ENCODE data around the gene APOL3.
"Not testable (repeated sequence)": the region's sequence is repeated elsewhere in the genome, so short reads cannot be mapped to it uniquely, and the experiment has no call there.

Gene APOL3

DNA sequence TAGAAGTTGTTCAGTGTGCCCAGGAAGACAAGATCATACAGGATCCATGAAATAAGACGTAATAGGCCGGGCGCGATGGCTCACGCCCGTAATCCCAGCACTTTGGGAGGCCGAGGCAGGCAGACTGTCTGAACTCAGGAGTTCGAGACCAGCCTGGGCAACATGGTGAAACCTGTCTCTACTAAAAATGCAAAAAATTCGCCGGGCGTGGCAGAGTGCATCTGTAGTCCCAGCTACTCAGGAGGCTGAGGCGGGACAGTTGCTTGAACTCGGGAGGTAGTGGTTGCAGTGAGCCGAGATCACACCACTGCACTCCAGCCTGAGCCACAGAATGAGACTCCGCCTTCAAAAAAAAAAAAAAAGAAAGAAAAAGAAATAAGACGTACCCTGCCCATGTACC is 56.7 kb downstream of the APOL3 start:
- ATAC-seq (ENCODE audit: low read depth): no peak
- DNase-seq (ENCODE audit: low spot score in 2 of 2): no peak

DNA sequence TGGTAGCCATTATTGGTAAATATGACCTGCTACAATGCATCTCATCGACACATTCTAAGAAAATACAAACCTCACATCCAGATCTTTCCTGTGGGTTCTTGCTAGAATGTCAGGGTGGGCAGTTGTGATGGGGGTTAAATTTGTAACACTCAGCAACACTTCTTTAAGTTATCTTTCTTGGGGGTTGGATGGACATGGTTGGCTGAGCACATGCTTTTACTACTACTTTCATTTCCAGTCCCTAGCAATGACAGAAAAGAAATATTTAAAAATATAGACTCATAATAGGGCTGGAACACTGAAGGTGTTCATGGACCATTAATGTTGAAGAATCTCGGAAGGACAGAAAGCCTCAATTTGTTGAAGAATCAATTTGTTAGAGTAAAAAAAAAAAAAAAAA is 57.6 kb downstream of the APOL3 start:
- ATAC-seq (ENCODE audit: low read depth) (peak; percentile 52), DNase-seq (ENCODE audit: low spot score in 2 of 2) (no peak)
- Mint-ChIP-seq H3K27ac (no peak overlapping the region), H3K4me3 (peak overlapping the region; percentile 37), H3K4me1 (peaks cover 6% of the 10 kb centered on the region), H3K9me3 (no peaks in the 10 kb centered on the region), H3K27me3 (peaks cover 7% of the 10 kb centered on the region), H3K36me3 (no peaks in the 10 kb centered on the region)

More for the DNA sequence above, 56.7 kb downstream of the APOL3 start:
- H3K4me1 Mint-ChIP-seq: peaks cover 6% of the 10 kb centered on the region
- H3K9me3 Mint-ChIP-seq: no peaks in the 10 kb centered on the region
- peaks cover 7% of the 10 kb centered on the region for H3K27me3 Mint-ChIP-seq
- H3K4me3 Mint-ChIP-seq: no peak overlapping the region
- no peaks in the 10 kb centered on the region for H3K36me3 Mint-ChIP-seq
- H3K27ac Mint-ChIP-seq: no peak overlapping the region

DNA sequence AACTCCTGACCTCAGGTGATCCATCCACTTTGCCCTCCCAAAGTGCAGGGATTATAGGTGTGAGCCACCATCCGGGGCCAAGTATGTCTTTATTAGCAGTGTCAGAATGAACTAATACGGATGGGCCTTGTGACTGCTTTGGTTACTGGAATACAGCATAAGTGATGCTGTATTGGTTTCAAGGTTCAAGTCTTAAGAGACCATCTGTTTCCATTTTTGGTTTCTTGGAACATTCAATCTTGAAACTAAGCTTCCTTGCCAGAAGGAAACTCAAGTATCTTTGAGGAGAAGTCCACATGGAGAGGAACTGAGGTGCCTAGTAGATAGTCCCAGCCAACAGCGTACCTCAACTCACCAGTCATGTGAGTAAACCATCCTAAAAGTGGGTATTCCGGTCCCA is 58.8 kb downstream of the APOL3 start:
- Mint-ChIP-seq H3K27me3 (peaks cover 6% of the 10 kb centered on the region), H3K36me3 (no peaks in the 10 kb centered on the region), H3K4me1 (peaks cover 9% of the 10 kb centered on the region), H3K4me3 (no peak overlapping the region), H3K27ac (no peak overlapping the region), H3K9me3 (no peaks in the 10 kb centered on the region)
- ATAC-seq (ENCODE audit: low read depth): no peak
- DNase-seq (ENCODE audit: low spot score in 2 of 2): no peak

DNA sequence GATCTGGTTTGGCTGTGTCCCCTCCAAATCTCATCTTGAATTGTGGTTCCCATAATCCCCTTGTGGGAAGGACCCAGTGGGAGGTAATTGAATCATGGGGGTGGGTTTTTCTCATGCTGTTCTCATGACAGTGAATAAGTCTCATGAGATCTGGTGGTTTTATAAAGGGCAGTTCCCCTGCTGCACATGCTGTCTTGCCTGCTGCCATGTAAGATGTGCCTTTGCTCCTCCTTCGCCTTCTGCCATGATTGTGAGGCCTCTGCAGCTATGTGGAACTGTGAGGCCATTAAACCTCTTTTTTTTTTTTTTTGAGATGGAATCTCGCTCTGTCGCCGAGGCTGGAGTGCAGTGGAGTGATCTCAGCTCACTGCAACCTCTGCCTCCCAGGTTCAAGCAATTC is 59.6 kb downstream of the APOL3 start:
- not testable (repeated sequence) for H3K27ac Mint-ChIP-seq; H3K27me3 Mint-ChIP-seq; H3K4me1 Mint-ChIP-seq; ATAC-seq (ENCODE audit: low read depth); H3K4me3 Mint-ChIP-seq; H3K36me3 Mint-ChIP-seq; H3K9me3 Mint-ChIP-seq; DNase-seq (ENCODE audit: low spot score in 2 of 2)

DNA sequence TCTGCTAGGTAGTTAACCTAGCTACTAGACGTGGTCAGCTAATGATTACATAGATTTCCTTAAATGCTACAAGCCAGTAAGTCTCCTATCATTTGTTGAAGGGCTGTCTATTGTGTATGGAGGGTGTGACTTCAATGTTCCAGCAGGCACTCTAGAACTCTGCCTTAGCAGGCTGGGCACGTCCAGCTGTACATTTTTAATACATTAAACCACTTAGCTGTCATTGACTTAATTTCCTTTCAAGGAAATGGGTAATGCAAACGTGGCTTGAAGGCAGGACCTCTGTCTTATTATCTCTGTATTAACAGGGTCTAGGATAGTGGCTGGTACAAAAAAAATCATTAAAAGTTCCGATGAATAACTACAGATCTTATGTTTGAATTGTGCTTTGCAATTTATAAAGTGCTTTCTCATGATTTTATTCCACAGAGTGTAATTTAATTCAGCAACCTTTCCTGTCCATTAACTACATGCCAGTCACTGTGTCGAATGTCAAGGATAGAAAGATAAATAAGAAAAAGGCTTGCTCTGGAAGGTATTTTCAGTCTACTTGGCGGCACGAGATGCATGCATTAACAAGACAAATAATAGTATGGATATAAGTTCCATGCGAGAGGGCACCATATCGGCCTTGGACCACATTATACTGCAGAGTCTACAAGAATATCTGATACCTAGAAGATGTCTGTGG is 60.3 kb downstream of the APOL3 start:
- H3K4me1 Mint-ChIP-seq: peaks cover 9% of the 10 kb centered on the region
- no peaks in the 10 kb centered on the region for H3K9me3 Mint-ChIP-seq
- H3K36me3 Mint-ChIP-seq: no peaks in the 10 kb centered on the region
- ATAC-seq (ENCODE audit: low read depth) (no peak), DNase-seq (ENCODE audit: low spot score in 2 of 2) (no peak)
- no peak overlapping the region for H3K27ac Mint-ChIP-seq
- no peak overlapping the region for H3K4me3 Mint-ChIP-seq
- peaks cover 1% of the 10 kb centered on the region for H3K27me3 Mint-ChIP-seq

DNA sequence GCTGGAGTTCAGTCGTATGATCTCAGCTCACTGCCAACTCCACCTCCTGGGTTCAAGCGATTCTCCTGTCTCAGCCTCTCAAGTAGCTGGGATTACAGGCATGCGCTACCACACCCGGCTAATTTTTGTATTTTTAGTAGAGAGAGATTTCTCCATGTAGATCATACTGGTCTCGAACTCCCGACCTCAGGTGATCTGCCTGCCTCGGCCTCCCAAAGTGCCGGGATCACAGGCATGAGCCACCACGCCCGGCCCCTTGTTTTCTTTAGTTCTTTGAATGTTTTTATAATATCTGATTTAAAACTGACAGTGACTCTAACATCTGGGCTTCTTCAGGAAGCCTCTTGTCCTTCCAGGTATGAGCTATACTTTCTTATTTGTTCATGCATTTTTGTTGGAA is 61.0 kb downstream of the APOL3 start:
- not testable (repeated sequence) for H3K27me3 Mint-ChIP-seq; H3K4me3 Mint-ChIP-seq; H3K9me3 Mint-ChIP-seq; DNase-seq (ENCODE audit: low spot score in 2 of 2); ATAC-seq (ENCODE audit: low read depth); H3K27ac Mint-ChIP-seq; H3K36me3 Mint-ChIP-seq; H3K4me1 Mint-ChIP-seq

DNA sequence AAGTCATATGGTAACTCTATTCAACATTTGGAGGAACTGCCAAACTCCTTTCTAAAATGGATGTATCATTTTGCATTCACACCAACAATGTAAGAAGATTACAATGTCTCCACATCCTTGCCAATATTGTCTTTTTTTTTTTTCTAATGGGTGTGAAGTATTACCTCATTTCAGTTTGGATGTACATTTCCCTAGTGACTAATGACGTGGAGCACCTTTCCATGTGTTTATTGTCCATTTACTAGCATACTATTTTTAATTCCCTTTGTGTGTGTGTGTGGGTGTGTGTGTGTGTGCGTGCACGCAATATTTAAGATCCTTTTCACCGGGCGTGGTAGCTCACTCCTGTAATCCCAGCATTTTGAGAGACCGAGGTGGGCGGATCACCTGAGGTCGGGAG is 62.7 kb downstream of the APOL3 start:
- Mint-ChIP-seq H3K27ac (no peak overlapping the region), H3K4me1 (peaks cover 5% of the 10 kb centered on the region), H3K36me3 (no peaks in the 10 kb centered on the region), H3K9me3 (no peaks in the 10 kb centered on the region), H3K4me3 (no peak overlapping the region), H3K27me3 (no peaks in the 10 kb centered on the region)
- no peak for ATAC-seq (ENCODE audit: low read depth)
- DNase-seq (ENCODE audit: low spot score in 2 of 2): no peak

DNA sequence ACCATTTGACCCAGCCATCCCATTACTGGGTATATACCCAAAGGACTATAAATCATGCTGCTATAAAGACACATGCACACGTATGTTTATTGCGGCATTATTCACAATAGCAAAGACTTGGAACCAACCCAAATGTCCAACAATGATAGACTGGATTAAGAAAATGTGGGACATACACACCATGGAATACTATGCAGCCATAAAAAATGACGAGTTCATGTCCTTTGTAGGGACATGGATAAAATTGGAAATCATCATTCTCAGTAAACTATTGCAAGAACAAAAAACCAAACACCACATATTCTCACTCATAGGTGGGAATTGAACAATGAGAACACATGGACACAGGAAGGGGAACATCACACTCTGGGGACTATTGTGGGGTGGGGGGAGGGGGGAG is 69.8 kb downstream of the APOL3 start:
- not testable (repeated sequence) for H3K27ac Mint-ChIP-seq

More for the DNA sequence above, 69.8 kb downstream of the APOL3 start:
- H3K4me3 Mint-ChIP-seq; H3K4me1 Mint-ChIP-seq; H3K27me3 Mint-ChIP-seq; DNase-seq (ENCODE audit: low spot score in 2 of 2); H3K36me3 Mint-ChIP-seq; H3K9me3 Mint-ChIP-seq; ATAC-seq (ENCODE audit: low read depth): not testable (repeated sequence)
